A549 (cell line): ENCODE results near the gene MINDY4.

Experiments
- CHD2 ChIP-seq: fragments of 150-350 bp; IDR thresholded peaks from 2 replicates; pipeline ENCODE4 v1.6.1; 2014; ENCODE audit warnings: low read length; ENCODE audit not compliant: partially characterized antibody
- EHMT2 ChIP-seq: fragments of 200-600 bp; sonication (generic); IDR thresholded peaks from 2 replicates; pipeline ENCODE4 v1.6.1; 2016; ENCODE audit warnings: antibody characterized with exemption, low read depth, mild to moderate bottlenecking, moderate library complexity
- EP300 ChIP-seq, 2 experiments: fragments of >200 bp; sonication (Bioruptor Twin); formaldehyde crosslinking; IDR thresholded peaks; 2 replicates in 1 of 2; 3 replicates in 1 of 2; pipeline ENCODE4 v1.6.1; 2016 to 2017
- HOXB13 ChIP-seq: fragments of 250-450 bp; sonication (Bioruptor Pico); IDR thresholded peaks from 2 replicates; pipeline ENCODE4 v1.5.0; 2020; ENCODE audit warnings: low read depth, mild to moderate bottlenecking, moderate library complexity
- KDM5A ChIP-seq: fragments of 200-600 bp; sonication (generic); IDR thresholded peaks from 2 replicates; pipeline ENCODE4 v1.6.1; 2016; ENCODE audit warnings: antibody characterized with exemption, mild to moderate bottlenecking
- MAFK ChIP-seq: fragments of 450-650 bp; IDR thresholded peaks from 2 replicates; pipeline ENCODE4 v1.6.1; 2014; ENCODE audit not compliant: partially characterized antibody
- MAZ ChIP-seq: fragments of 150-350 bp; IDR thresholded peaks from 2 replicates; pipeline ENCODE4 v1.6.1; 2014; ENCODE audit warnings: antibody characterized with exemption, low read depth, low read length, borderline replicate concordance
- MYC ChIP-seq: IDR thresholded peaks from 2 replicates; pipeline ENCODE4 v1.6.1; 2012; ENCODE audit warnings: mild to moderate bottlenecking, inconsistent platforms, low read length, improper control_type of control experiment, borderline replicate concordance
- POLR2A ChIP-seq: IDR thresholded peaks from 2 replicates; pipeline ENCODE4 v1.6.1; 2012; ENCODE audit warnings: mild to moderate bottlenecking, low read length
- RAD21 ChIP-seq, 2 experiments: fragments of >200 bp in 1 of 2; sonication (Bioruptor Twin) in 1 of 2; formaldehyde crosslinking in 1 of 2; IDR thresholded peaks in 1 of 2; conservative IDR thresholded peaks in 1 of 2; 2 replicates in 1 of 2; 3 replicates in 1 of 2; pipeline ENCODE4 v1.6.1; 2012 to 2018; ENCODE audit warnings: inconsistent platforms in 1 of 2
- RCOR1 ChIP-seq: fragments of 150-350 bp; IDR thresholded peaks from 2 replicates; pipeline ENCODE4 v1.6.1; 2014; ENCODE audit warnings: antibody characterized with exemption, low read length, low read depth
- SREBF2 ChIP-seq: fragments of 450-650 bp; IDR thresholded peaks from 2 replicates; pipeline ENCODE4 v1.6.1; 2014; ENCODE audit warnings: mild to moderate bottlenecking, moderate library complexity
- TF ChIP-seq, protein P1 (sequence below): fragments of >200 bp; sonication (Bioruptor Twin); formaldehyde crosslinking; IDR thresholded peaks from 3 replicates; pipeline ENCODE4 v1.5.1; 2016
- TF ChIP-seq, protein P2 (sequence below): fragments of 200-600 bp; sonication (generic); IDR thresholded peaks from 2 replicates; pipeline ENCODE4 v1.6.1; 2016; ENCODE audit warnings: antibody characterized with exemption, mild to moderate bottlenecking, moderate library complexity

DNA sequence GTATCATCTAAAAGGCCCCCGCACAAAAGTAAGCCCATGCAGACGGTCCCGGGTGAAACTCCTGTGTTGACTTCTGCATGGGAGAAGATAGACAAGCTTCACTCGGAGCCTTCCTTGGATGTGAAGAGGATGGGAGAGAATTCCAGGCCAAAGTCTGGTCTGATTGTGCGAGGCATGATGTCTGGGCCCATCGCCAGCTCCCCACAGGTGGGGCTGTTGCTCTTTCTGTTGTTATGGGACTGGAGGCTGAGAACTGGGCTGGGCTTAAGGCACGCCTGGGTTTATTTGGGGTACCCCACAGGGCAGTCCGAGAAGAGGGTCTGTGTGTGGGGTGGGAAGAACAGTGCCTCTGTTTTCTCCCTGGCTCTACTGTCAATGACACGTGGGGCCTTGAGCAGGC is 14.6 kb downstream of the MINDY4 start:
- no peak for TF ChIP-seq HOXB13 (CRISPR knock-in tag)
- no peak for TF ChIP-seq MAFK
- TF ChIP-seq POLR2A = no peak
- TF ChIP-seq, protein P1, sequence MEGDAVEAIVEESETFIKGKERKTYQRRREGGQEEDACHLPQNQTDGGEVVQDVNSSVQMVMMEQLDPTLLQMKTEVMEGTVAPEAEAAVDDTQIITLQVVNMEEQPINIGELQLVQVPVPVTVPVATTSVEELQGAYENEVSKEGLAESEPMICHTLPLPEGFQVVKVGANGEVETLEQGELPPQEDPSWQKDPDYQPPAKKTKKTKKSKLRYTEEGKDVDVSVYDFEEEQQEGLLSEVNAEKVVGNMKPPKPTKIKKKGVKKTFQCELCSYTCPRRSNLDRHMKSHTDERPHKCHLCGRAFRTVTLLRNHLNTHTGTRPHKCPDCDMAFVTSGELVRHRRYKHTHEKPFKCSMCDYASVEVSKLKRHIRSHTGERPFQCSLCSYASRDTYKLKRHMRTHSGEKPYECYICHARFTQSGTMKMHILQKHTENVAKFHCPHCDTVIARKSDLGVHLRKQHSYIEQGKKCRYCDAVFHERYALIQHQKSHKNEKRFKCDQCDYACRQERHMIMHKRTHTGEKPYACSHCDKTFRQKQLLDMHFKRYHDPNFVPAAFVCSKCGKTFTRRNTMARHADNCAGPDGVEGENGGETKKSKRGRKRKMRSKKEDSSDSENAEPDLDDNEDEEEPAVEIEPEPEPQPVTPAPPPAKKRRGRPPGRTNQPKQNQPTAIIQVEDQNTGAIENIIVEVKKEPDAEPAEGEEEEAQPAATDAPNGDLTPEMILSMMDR = no peak
- no peak for TF ChIP-seq MAZ
- TF ChIP-seq, protein P2, sequence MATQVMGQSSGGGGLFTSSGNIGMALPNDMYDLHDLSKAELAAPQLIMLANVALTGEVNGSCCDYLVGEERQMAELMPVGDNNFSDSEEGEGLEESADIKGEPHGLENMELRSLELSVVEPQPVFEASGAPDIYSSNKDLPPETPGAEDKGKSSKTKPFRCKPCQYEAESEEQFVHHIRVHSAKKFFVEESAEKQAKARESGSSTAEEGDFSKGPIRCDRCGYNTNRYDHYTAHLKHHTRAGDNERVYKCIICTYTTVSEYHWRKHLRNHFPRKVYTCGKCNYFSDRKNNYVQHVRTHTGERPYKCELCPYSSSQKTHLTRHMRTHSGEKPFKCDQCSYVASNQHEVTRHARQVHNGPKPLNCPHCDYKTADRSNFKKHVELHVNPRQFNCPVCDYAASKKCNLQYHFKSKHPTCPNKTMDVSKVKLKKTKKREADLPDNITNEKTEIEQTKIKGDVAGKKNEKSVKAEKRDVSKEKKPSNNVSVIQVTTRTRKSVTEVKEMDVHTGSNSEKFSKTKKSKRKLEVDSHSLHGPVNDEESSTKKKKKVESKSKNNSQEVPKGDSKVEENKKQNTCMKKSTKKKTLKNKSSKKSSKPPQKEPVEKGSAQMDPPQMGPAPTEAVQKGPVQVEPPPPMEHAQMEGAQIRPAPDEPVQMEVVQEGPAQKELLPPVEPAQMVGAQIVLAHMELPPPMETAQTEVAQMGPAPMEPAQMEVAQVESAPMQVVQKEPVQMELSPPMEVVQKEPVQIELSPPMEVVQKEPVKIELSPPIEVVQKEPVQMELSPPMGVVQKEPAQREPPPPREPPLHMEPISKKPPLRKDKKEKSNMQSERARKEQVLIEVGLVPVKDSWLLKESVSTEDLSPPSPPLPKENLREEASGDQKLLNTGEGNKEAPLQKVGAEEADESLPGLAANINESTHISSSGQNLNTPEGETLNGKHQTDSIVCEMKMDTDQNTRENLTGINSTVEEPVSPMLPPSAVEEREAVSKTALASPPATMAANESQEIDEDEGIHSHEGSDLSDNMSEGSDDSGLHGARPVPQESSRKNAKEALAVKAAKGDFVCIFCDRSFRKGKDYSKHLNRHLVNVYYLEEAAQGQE = no peak
- no peak for TF ChIP-seq EP300 (IDR thresholded peaks at IDR 0.05)
- TF ChIP-seq RAD21 (conservative IDR thresholded peaks at IDR 0.05 in 1 of 2, IDR thresholded peaks at IDR 0.05 in 1 of 2) = no peak
- no peak for TF ChIP-seq CHD2
- TF ChIP-seq RCOR1 = no peak
- no peak for TF ChIP-seq EHMT2
- no peak for TF ChIP-seq KDM5A
- TF ChIP-seq SREBF2 = no peak
- no peak for TF ChIP-seq MYC
